Fibroblast of the aortic adventitia (primary cell): ENCODE results near the gene STAC3. TPM values are rescaled to one million over a fixed set of nuclear protein-coding genes. Genes with fewer than 3 reads are reported as not detected.

ENCODE experiments used
- DNase-seq: peaks from one replicate; pipeline ENCODE4 v3.0.0-alpha.2; 2010; ENCODE audit warnings: low read depth
- H3K4me3 ChIP-seq: 2 replicates; pipeline ENCODE4 v1.5.1; 2011; ENCODE audit warnings: low read depth, mild to moderate bottlenecking, control low read depth, low read length, moderate library complexity
- CTCF ChIP-seq: IDR thresholded peaks from 2 replicates; pipeline ENCODE4 v1.5.1; 2011; ENCODE audit warnings: mild to moderate bottlenecking, low read length, control low read depth, inconsistent platforms; ENCODE audit not compliant: insufficient read depth
- total RNA-seq: library from RNA; depleted of rRNA; stranded (reverse); fragments of >200 nt; gene quantifications from 2 replicates; pipeline ENCODE4 v1.2.3, GENCODE V29; 2012; ENCODE audit warnings: low replicate concordance

Gene STAC3
- total RNA-seq, 1 donor = 0.90 TPM

- no peak overlapping the region for H3K4me3 ChIP-seq
- DNase-seq = no peak
- TF ChIP-seq CTCF = no peak
These were observed 47.8 kb downstream of the STAC3 start for GRCh38 chr12:57203201-57203600.

- no peak for TF ChIP-seq CTCF
- H3K4me3 ChIP-seq = no peak overlapping the region
- no peak for DNase-seq
These were observed 48.7 kb downstream of the STAC3 start for GRCh38 chr12:57202321-57202720.

GRCh38 chr12:57201631-57202030, 49.4 kb downstream of the STAC3 start:
- H3K4me3 ChIP-seq = no peak overlapping the region
- no peak for DNase-seq
- TF ChIP-seq CTCF = no peak

- no peak for DNase-seq
- TF ChIP-seq CTCF = no peak
- H3K4me3 ChIP-seq = no peak overlapping the region
These were observed 49.8 kb downstream of the STAC3 start for GRCh38 chr12:57201219-57201618.

- no peak for TF ChIP-seq CTCF
- no peak overlapping the region for H3K4me3 ChIP-seq
- no peak for DNase-seq
These were observed 50.5 kb downstream of the STAC3 start for GRCh38 chr12:57200497-57200896.

- TF ChIP-seq CTCF = no peak
- H3K4me3 ChIP-seq = no peak overlapping the region
- no peak for DNase-seq
These were observed 51.8 kb downstream of the STAC3 start for GRCh38 chr12:57199191-57199590.

- TF ChIP-seq CTCF = no peak
- DNase-seq = no peak
- no peak overlapping the region for H3K4me3 ChIP-seq
These were observed 52.7 kb downstream of the STAC3 start for GRCh38 chr12:57198329-57198728.
